HEK293 (cell line): ENCODE measurements around the gene ADK.

ENCODE experiments used
- CTCF ChIA-PET: fragments of 350-600 bp; formaldehyde crosslinking; extraction: SDS; loops from one replicate; lab custom pipeline; 2021; ENCODE audit warnings: antibody characterized with exemption; lab: Yijun Ruan, JAX
- POLR2A ChIA-PET: fragments of 300-600 bp; formaldehyde crosslinking; extraction: SDS; loops from one replicate; lab custom pipeline; 2020; ENCODE audit warnings: antibody characterized with exemption, inconsistent platforms; lab: Yijun Ruan, JAX
- H3K27ac ChIP-seq: fragments of 200-500 bp; sonication (Bioruptor generic); 2 replicates; pipeline ENCODE4 v1.5.1; 2014; ENCODE audit warnings: low read depth, low read length, control low read depth, inconsistent platforms; ENCODE audit errors: extremely low read depth
- H3K36me3 ChIP-seq, 2 experiments: fragments of 200-500 bp in 1 of 2; sonication (Bioruptor generic) in 1 of 2; 1 replicate in 1 of 2; 2 replicates in 1 of 2; pipeline ENCODE4 v1.5.1; 2014 to 2017; ENCODE audit warnings: inconsistent platforms in 2 of 2, low read length in 2 of 2; ENCODE audit not compliant: control insufficient read depth in 2 of 2, insufficient read depth in 1 of 2
- H3K4me1 ChIP-seq: fragments of 200-500 bp; sonication (Bioruptor generic); 2 replicates; pipeline ENCODE4 v1.5.1; 2014; ENCODE audit warnings: mild to moderate bottlenecking, low read length, inconsistent platforms; ENCODE audit not compliant: control insufficient read depth, insufficient read depth
- H3K4me3 ChIP-seq: 2 replicates; pipeline ENCODE4 v1.5.1; 2011; ENCODE audit warnings: low read depth, mild to moderate bottlenecking, control low read depth, low read length, moderate library complexity
- H3K9me3 ChIP-seq: fragments of 200-500 bp; sonication (Bioruptor generic); 2 replicates; pipeline ENCODE4 v1.5.1; 2014; ENCODE audit warnings: low read depth, low read length, inconsistent platforms; ENCODE audit not compliant: control insufficient read depth, insufficient read depth
- EGR2 ChIP-seq: fragments of 450-650 bp; formaldehyde crosslinking; IDR thresholded peaks from 2 replicates; pipeline ENCODE4 v1.5.1; 2016; ENCODE audit warnings: low read depth, missing biosample characterization, missing genetic modification characterization
- GFI1B ChIP-seq: fragments of 450-650 bp; formaldehyde crosslinking; IDR thresholded peaks from 2 replicates; pipeline ENCODE4 v1.5.1; 2016; ENCODE audit warnings: missing biosample characterization, missing genetic modification characterization
- IKZF3 ChIP-seq: fragments of 450-650 bp; IDR thresholded peaks from 2 replicates; pipeline ENCODE4 v1.5.0; 2018; ENCODE audit warnings: missing biosample characterization, mild to moderate bottlenecking, missing genetic modification characterization, moderate library complexity
- PRDM4 ChIP-seq: fragments of 450-650 bp; formaldehyde crosslinking; IDR thresholded peaks from 2 replicates; pipeline ENCODE4 v1.5.1; 2017; ENCODE audit warnings: missing biosample characterization, missing genetic modification characterization
- TCF7L2 ChIP-seq: IDR thresholded peaks from 2 replicates; pipeline ENCODE4 v1.6.1; 2011; ENCODE audit warnings: low read depth, mild to moderate bottlenecking, inconsistent platforms, low read length, moderate library complexity, borderline replicate concordance
- ZBTB10 ChIP-seq: fragments of 450-650 bp; formaldehyde crosslinking; IDR thresholded peaks from 2 replicates; pipeline ENCODE4 v1.5.1; 2016; ENCODE audit warnings: missing biosample characterization, missing genetic modification characterization
- ZBTB17 ChIP-seq: fragments of 450-650 bp; formaldehyde crosslinking; IDR thresholded peaks from 2 replicates; pipeline ENCODE4 v1.5.1; 2016; ENCODE audit warnings: missing biosample characterization, missing genetic modification characterization
- ZBTB8A ChIP-seq: fragments of 450-650 bp; formaldehyde crosslinking; IDR thresholded peaks from 2 replicates; pipeline ENCODE4 v1.5.1; 2016; ENCODE audit warnings: missing biosample characterization, missing genetic modification characterization
- ZFHX2 ChIP-seq: fragments of 450-650 bp; formaldehyde crosslinking; conservative IDR thresholded peaks from 2 replicates; pipeline ENCODE4 v1.5.1; 2016; ENCODE audit warnings: missing biosample characterization, missing genetic modification characterization
- ZFP3 ChIP-seq: fragments of 450-650 bp; formaldehyde crosslinking; IDR thresholded peaks from 2 replicates; pipeline ENCODE4 v1.5.1; 2016; ENCODE audit warnings: low read depth, missing biosample characterization, missing genetic modification characterization
- ZNF112 ChIP-seq: fragments of 450-650 bp; formaldehyde crosslinking; IDR thresholded peaks from 2 replicates; pipeline ENCODE4 v1.5.0; 2017; ENCODE audit warnings: missing biosample characterization, missing genetic modification characterization
- ZNF133 ChIP-seq: fragments of 450-650 bp; formaldehyde crosslinking; IDR thresholded peaks from 2 replicates; pipeline ENCODE4 v1.5.1; 2016; ENCODE audit warnings: missing biosample characterization, missing genetic modification characterization
- ZNF148 ChIP-seq: fragments of 450-650 bp; formaldehyde crosslinking; IDR thresholded peaks from 2 replicates; pipeline ENCODE4 v1.5.0; 2017; ENCODE audit warnings: missing biosample characterization, missing genetic modification characterization, borderline replicate concordance
- ZNF184 ChIP-seq: fragments of 450-650 bp; IDR thresholded peaks from 2 replicates; pipeline ENCODE4 v1.5.1; 2018; ENCODE audit warnings: missing biosample characterization, mild to moderate bottlenecking, missing genetic modification characterization
- ZNF248 ChIP-seq: fragments of 450-650 bp; formaldehyde crosslinking; IDR thresholded peaks from 2 replicates; pipeline ENCODE4 v1.5.1; 2017; ENCODE audit warnings: missing biosample characterization, missing genetic modification characterization
- ZNF362 ChIP-seq: fragments of 450-650 bp; formaldehyde crosslinking; IDR thresholded peaks from 2 replicates; pipeline ENCODE4 v1.5.1; 2016; ENCODE audit warnings: missing biosample characterization, missing genetic modification characterization
- ZNF398 ChIP-seq: fragments of 450-650 bp; formaldehyde crosslinking; IDR thresholded peaks from 2 replicates; pipeline ENCODE4 v1.5.1; 2017; ENCODE audit warnings: missing biosample characterization, missing genetic modification characterization
- ZNF510 ChIP-seq: fragments of 450-650 bp; formaldehyde crosslinking; IDR thresholded peaks from 2 replicates; pipeline ENCODE4 v1.5.1; 2018; ENCODE audit warnings: mild to moderate bottlenecking, missing genetic modification characterization, missing biosample characterization; ENCODE audit not compliant: insufficient replicate concordance
- ZNF513 ChIP-seq: fragments of 450-650 bp; IDR thresholded peaks from 2 replicates; pipeline ENCODE4 v1.5.1; 2018; ENCODE audit warnings: missing biosample characterization, missing genetic modification characterization
- ZNF530 ChIP-seq: fragments of 450-650 bp; formaldehyde crosslinking; IDR thresholded peaks from 2 replicates; pipeline ENCODE4 v1.5.1; 2016; ENCODE audit warnings: low read depth, missing biosample characterization, missing genetic modification characterization
- ZNF791 ChIP-seq: fragments of 450-650 bp; formaldehyde crosslinking; IDR thresholded peaks from 2 replicates; pipeline ENCODE4 v1.5.1; 2016; ENCODE audit warnings: missing biosample characterization, missing genetic modification characterization
- ZXDB ChIP-seq: fragments of 450-650 bp; formaldehyde crosslinking; IDR thresholded peaks from 2 replicates; pipeline ENCODE4 v1.5.1; 2016; ENCODE audit warnings: missing biosample characterization, missing genetic modification characterization

ADK gene

GRCh38 chr10:74585231-74586087 is 434.4 kb downstream of the ADK start (continued):
- TF ChIP-seq ZNF133 (tag by site-specific recombination) = no peak
- no peak for TF ChIP-seq ZFP3 (tag by site-specific recombination)

GRCh38 chr10:74586088-74586585 is 435.1 kb downstream of the ADK start:
- Histone ChIP-seq H3K9me3 (no peaks in the 10 kb centered on the region), H3K4me1 (peaks cover 25% of the 10 kb centered on the region), H3K36me3 (no peaks in the 10 kb centered on the region), H3K4me3 (no peak overlapping the region), H3K27ac (peak overlapping the region; percentile 89)
- CTCF ChIA-PET = interaction anchor here (0.9 kb wide), 1 partner anchor 27 kb away, joined by 3 read pairs; no protein-coding TSS in a partner anchor
- POLR2A ChIA-PET = no interaction called here
- TF ChIP-seq ZNF530 (tag by site-specific recombination) (no peak), ZNF513 (tag by site-specific recombination) (peak; percentile 81), IKZF3 (tag by site-specific recombination) (0 out of 2 replicates have a peak, but pooled peaks have one; percentile 42), ZNF248 (tag by site-specific recombination) (no peak), ZBTB10 (tag by site-specific recombination) (no peak), ZBTB8A (no peak), GFI1B (0 out of 2 replicates have a peak, but pooled peaks have one; percentile 32), ZNF184 (tag by site-specific recombination) (no peak), EGR2 (peak; percentile 61; the same call in 1 of the 2 replicates), ZNF398 (tag by site-specific recombination) (no peak), ZNF510 (tag by site-specific recombination) (peak; percentile 95), ZXDB (tag by site-specific recombination) (peak; percentile 6; the same call in 1 of the 2 replicates), ZNF791 (no peak), PRDM4 (tag by site-specific recombination) (no peak), ZBTB17 (tag by site-specific recombination) (no peak), TCF7L2 (peak; percentile 47; the same call in 1 of the 2 replicates), ZNF112 (tag by site-specific recombination) (no peak), ZNF148 (tag by site-specific recombination) (no peak), ZNF362 (no peak), ZFHX2 (tag by site-specific recombination) (peak; percentile 78)
